Fibroblast of upper back skin (primary cell): ENCODE results near the gene AUP1.

Experiments
- DNase-seq: peaks from one replicate; pipeline ENCODE4 v3.0.0-alpha.2; 2013

Gene AUP1

DNA sequence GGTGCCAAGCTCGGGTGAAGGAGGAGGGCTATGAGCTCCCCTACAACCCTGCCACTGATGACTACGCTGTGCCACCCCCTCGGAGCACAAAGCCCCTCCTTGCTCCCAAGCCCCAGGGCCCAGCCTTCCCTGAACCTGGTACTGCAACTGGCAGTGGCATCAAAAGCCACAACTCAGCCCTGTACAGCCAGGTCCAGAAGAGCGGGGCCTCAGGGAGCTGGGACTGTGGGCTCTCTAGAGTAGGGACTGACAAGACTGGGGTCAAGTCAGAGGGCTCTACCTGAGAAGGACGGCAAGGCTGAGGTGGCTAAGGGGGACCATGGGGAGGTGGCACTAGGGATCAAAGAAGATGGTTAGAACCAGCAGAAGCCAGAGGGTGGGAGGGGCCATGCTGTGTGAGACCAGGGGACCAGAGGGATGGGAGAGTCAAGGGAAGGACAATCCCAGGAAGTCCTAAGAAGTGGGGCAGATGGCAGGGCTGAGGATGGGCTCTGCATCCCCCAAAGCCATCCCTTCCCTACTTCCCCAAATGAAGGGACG is 27.4 kb upstream of the AUP1 start:
- DNase-seq: no peak

GRCh38 chr2:74556159-74556558 is 26.7 kb upstream of the AUP1 start:
- DNase-seq: no peak

GRCh38 chr2:74555610-74556103 is 26.2 kb upstream of the AUP1 start:
- DNase-seq: no peak

DNA sequence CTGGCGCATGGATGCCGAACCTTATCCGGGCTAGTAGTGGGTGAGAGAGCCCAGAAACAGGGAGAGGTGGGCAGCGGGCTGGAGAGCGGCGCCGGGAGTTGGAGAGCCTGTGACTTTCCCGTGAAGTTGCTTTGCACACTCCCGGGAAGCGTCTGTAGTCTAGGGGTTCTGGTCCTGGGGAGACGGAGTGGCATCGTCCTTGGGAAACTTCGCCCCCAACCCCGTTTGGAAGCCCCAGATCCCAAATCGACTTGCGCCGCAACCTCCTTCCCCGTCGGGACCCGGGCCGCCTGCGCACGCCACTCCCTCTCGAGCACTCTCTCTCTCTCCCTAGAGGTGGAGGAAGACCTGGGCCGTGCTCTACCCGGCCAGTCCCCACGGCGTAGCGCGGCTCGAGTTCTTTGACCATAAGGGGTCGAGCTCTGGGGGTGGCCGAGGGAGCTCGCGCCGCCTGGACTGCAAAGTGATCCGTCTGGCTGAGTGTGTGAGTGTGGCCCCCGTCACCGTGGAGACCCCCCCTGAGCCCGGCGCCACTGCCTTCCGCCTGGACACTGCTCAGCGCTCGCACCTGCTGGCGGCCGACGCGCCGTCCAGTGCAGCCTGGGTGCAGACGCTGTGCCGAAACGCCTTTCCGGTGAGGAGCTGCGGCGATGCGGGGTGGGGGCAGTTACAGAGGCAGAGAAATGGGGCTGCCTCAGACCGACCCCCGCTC is 25.5 kb upstream of the AUP1 start:
- no peak for DNase-seq

DNA sequence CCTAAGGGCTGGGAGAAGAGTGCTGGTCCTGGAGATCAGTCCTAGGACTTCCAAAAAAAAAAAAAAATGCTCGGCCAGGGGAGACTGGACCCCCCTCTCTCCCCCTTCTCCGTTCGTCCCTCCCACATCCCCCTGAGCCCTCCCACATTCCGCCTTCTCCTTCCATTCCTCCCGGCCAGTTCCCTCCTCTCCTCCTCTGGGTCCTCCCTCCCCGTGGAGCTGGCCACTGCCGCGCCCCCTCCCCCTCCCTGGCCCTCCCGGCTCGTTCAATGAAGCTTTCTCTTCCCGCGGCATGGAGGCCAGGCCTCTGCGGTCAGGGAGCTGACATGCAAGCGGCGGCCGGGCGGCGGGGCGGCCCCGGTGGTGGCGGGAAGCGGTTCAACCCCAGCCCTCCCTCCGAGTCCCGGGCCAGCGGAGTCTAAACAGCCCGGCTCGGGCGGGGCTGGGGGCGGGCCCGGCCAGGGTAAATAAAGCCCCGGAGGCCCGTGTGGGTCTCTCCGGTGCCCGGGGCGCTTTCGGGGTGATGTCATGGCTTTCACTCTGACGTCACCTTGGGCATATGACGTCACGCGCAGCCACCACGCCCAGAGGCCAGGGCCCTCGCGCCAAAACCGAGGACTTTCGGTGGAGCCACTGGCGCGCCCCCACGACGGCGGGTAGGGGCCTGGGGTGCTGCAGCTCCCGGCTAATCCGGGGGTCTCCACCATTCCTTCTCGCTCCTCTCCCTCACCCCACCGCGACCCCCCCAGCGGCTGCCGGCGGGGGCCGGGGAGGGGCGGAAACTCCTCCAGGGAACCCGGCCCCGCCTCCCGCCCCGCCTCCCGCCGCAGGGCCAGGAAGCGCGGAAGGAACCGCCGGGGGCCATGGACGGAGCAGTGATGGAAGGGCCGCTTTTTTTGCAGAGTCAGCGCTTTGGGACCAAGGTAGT is 24.6 kb upstream of the AUP1 start, which contains the start of the genes DOK1 and LOXL3:
DOK1 (plus strand) TSS at position 829 of the 928 bp plus-strand sequence; CDS start at position 864, 35 bp downstream.
LOXL3 (minus strand) TSS at position 51 of the 928 bp plus-strand sequence. CDS start 1,308 bp downstream, outside the sequence.
- DNase-seq: peak; percentile 95

GRCh38 chr2:74552914-74553811 is 23.7 kb upstream of the AUP1 start:
- no peak for DNase-seq

DNA sequence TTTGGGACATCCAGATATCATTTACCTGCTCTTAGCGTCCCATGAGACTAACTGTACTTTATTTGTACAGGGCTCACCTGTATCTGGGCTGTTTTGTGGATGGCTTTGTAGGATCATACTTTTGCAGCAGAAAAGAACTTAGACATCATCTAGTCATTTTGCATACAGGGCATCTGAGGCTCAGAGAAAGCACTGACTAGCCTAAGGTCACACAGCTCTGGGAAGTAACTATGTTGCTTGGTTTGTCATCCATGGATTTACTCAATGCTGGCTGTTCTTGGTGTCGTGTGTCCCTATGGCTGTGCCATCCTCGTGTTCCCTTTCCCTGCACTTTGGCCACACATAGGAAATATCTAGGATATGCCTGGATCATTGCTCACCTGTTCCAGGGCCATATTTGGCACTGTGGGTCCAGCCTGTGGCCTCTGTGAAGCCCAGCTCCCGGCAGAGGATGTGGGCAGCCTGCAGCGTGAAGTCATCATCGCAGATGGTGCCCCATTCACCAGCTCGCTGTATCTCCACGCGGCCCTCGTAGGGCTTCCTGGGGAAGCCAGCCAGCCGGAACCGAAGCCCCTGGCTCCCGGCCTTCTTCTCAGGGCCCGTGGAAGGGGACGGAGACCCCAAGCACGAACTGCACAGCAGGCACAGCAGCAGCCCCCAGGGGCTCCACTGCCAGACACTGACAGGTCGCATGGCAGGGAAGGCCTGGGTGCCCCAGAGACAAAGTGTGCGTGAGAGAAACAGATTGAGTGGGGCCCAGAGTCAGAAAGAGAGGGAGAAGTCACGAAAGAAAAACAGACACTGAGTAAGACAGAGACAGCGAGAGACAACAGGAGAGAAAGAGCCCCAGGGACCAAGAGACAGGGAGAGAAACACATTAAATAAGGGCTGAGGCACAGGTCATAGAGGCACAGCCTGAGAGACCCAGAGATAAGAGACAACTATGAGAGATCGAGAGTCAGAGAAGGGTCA is 22.7 kb upstream of the AUP1 start:
- no peak for DNase-seq

DNA sequence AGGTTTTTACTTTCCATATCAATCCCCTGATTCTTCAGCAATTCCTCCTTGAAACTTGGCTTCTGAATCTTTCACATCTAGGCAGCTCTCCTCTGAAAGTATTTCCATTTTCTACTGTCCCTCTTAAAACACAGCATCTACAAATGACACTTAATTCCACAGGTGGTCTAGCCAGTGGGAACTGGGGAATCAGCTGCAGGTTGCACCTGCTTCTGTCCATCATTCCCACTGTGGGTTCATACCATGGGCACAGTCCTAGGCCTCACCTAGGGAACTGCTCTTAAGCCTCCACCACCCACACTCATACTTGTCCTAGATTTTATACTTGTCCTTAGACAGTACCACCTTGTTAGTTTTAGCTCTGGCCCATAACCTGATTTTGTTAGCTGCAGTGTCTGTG is 22.0 kb upstream of the AUP1 start:
- DNase-seq: no peak

DNA sequence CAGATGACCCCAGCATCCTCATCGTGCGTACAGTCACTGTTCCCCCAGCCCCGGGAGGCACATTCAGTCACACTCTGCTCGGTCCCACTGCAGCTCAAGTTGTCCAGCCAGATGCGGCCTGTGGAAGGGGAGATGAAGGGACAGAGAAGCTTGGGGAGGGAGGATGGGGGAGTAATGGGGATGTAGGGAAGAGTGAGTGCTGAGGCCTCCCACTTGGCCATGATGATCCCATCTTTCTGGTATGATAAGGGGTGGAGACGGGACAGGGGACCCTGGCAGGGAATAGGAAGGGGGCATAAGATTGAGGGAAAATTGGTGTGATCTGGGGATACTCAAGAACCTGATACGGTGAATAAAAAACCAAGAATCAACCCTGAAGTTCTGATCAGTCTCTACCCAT is 20.7 kb upstream of the AUP1 start:
- DNase-seq: no peak

- DNase-seq: peak; percentile 41
Measured at GRCh38 chr2:74548900-74549826, 19.7 kb upstream of the AUP1 start.

- DNase-seq: no peak
Measured at GRCh38 chr2:74548285-74548899, 18.9 kb upstream of the AUP1 start.

DNA sequence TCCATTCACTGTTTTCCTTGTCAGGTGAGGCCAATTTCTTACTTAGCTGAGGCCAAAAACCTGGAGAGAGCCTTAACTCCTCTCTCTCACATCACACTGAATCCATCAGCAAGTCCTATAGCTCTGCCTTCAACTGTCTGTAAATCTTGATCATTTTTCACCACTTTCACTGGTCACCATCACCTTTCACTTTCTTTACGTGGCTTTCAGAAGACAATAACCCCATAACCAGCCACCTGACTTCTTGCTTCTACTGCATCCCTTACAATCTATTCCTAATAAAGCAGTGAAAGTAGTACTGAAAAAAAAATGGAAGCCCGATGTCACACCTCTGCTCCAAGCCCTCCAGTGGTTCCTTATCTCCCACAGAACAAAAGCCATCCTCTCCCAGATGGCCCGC is 16.5 kb upstream of the AUP1 start:
- no peak for DNase-seq

GRCh38 chr2:74544634-74545033 is 15.1 kb upstream of the AUP1 start:
- DNase-seq: no peak

DNA sequence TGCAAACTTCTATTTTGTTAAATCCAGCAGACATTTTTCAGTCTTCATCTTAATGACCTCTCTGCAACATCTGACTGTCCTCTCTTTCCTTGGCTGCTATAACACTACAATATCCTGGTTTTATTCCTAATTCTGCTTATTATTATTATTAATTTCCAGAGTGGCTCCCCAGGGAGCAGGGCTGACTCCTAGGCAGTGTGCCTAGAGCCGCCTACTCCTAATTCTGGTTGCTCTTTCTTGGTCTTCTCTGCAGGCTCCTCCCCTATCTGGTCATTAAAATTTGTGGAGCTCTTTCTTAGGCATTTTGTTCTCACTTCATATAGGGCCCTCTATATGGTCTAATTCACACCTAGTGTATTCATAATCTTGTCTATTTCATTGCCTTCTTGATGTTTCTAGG is 13.5 kb upstream of the AUP1 start:
- no peak for DNase-seq

GRCh38 chr2:74540291-74540690 is 10.8 kb upstream of the AUP1 start:
- no peak for DNase-seq

DNA sequence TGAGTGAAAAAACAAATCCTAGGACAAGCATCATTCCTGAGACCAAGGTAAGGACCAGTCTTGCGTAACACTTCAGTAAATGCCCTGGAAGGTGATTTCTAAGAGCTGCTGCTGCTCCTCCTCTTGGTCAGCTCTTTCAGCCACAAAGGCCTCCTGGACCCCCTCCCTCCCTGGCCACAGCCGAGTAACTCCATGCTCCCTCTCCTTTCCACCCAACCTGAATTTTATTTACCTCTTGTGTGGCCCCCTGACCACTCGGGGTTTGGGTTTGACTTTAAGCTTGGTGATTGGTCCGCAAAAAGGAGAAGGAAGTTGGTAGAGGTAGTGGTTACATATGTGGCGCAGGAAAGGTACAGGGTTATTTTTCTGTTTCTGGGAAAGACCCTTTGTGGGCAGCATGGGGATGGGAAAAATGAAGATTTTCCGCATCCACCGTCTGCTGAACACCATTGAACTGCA is 9.4 kb upstream of the AUP1 start:
- no peak for DNase-seq

DNA sequence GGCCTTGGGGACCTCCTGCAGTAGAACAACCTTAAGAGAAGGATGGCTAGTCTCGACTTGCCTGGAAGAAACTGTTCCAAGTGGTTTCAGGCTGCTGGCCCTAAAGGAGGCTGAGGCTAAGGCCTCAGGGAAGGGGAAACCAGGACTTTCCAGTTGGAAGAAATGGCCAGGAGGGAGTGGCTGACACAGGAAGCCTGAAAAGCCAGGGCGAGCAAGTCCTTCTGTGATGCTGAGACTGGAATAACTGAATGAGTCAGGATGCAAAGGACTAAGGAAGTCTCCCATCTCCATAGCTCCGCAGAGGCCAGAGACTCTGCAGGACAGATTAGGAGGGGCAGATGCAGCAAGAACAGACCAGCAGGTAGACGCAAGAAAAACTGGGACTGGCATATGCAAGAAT is 7.6 kb upstream of the AUP1 start:
- DNase-seq: no peak

DNA sequence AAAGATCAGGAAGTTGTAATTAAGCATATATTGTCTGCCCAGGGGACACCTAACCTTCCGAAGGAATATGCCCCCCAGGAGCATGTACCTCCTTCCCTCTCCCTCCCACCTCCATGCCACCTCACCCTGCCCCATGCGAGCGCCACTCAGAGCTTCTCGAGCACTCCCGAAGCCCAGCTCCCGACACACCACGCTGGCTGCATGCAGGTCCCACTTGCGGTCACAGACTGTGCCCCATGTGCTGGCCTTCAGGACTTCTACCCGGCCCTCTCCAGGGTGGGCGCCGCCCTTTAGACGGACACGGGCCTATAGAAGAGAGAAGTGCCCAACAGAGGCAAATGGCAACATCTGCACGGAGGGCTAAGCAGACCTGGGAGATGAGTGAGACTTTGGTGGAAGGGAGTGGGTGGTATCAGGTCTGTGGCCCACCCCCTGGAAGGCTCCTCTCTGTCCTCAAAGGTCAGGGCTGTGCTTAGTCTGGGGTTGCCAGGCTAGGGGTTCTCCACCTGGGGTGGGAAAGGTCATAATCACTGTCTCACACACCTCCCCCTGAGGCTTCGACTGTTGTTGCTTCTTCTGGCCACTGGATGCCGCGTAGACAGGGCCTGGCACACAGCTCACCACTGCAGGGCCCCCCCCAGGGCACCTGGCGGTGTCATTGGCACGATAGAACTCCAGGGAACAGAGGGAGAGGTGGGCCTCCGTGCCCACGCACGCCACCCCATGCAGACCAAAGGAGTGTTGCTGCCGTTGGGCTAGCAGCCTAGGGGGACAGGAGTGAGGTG is 6.9 kb upstream of the AUP1 start:
- no peak for DNase-seq
